ENCODE measurements around the gene EDEM3.
"Not testable (repeated sequence)": the region's sequence is repeated elsewhere in the genome, so short reads cannot be mapped to it uniquely, and the experiment has no call there.

The EDEM3 gene

DNA sequence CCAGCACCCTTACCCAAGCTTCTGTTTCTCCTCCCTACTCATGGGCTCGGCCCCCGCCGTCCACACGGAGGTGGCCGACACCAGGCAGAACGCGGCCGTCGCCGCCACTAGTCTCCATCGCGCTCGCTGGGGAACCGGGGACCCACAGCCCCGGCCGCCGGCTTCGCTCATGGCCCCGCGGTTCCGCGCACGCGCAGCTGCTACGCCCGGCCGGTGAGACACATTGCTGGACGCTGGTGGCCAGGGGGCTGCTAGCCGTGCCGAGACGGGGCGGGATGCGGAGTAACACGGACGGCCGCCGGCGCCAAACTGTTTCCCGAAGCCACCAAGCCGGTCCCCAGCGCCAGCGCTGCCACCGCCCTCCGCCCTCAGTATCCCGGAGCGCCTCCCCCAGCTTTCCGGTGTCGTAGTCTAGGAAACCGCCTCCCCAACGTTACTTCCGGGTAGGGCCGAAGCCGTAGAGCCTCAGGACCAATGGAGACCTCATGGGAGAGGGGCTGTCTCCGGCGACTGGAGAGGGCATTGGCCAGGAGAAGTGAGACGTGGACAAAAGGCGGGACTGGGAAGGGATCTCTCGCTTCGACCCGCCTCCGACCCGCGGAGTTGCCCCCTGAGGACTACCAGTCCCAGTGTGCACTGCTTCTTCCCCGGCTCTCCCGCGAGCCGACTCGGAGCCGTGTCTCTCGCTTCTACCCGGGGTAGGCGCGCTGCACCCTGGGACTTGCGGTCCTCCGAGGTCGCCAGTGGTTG lies at the start of gene EDEM3:
EDEM3 (minus strand) TSS at position 383 of the 750 bp plus-strand sequence; CDS start at position 171, 212 bp downstream.
- peak; percentile 98 for DNase-seq (ENCODE audit: low spot score)

DNA sequence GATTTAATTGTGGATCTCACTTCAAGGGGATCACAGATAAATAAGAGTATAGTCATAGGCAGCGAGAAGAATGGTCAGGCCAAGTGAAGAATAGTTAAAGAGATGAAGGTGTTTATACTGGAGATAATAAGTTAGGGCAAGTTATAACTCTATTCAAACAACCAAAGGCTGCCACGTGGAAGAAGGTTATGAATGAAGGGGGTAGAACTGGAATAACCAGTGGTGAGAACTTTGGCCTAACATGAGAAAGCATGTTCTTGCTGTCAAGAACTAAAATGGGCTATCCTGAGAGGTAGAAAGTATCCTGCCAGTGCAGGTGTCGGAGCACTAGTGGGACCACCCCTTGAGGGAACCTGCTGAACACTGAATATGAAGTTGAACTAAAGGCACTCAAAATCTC lies 49.6 kb upstream of the EDEM3 start:
- no peak for DNase-seq (ENCODE audit: low spot score)

- no peak for DNase-seq (ENCODE audit: low spot score)
These were observed 48.5 kb upstream of the EDEM3 start for GRCh38 chr1:184803180-184803492.

DNA sequence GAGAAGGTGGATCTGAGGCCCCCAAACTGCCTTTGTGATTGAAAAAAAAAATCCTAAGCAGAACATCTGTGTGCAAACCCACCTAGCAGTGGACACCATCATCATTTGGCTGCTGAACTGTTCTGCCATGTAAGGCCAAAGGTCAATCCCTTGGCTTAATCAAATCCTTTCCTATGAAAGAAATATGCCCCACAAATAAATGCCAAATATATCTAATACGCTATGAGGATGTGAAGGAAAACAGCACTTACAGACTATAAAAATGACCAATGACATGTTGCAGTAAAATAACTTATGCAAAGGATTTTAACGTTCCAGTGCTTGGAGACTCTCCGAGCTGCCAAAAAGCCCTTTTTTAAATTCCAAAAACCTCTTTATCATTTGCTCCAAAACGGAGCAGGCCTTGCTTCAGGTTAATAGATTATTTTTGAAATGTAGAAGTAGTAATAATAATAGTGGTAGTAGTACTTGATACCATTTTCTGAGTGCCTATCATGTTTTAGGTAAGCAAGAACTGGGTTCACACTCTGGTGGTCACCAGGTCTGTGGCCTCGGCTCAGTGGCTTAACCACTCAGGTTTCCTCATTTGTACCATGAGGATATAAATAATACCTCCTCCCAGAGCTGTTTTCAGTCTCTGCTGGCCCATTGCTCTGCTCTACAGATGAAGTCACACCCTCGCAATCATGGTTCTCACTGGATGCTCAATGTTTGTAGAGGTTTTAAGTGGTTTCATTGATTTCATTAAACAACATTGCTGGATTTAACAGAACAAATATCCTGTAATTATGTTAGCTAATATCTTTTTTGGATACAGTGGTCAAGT lies 47.9 kb upstream of the EDEM3 start:
- no peak for DNase-seq (ENCODE audit: low spot score)

GRCh38 chr1:184801503-184801902 lies 46.8 kb upstream of the EDEM3 start:
- no peak for DNase-seq (ENCODE audit: low spot score)

DNA sequence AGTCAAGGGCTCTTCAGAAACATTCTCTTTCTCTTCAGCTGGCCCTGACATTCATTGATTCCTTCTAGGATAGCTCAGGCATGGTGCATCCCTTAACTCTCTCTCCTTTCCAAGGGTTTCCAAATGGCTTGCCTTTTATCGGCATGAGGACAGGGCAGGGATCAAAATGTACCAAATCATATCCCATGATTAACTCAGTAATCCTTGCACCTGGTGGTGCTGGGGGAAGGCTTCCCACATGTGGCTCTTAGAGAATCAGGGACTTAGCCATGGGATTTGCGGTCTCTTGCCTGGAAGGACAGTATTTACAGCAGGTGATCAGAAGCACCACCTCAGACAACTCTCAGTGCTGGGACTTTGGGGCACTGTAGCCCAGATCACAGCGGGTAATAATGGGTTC lies 46.2 kb upstream of the EDEM3 start:
- no peak for DNase-seq (ENCODE audit: low spot score)

DNA sequence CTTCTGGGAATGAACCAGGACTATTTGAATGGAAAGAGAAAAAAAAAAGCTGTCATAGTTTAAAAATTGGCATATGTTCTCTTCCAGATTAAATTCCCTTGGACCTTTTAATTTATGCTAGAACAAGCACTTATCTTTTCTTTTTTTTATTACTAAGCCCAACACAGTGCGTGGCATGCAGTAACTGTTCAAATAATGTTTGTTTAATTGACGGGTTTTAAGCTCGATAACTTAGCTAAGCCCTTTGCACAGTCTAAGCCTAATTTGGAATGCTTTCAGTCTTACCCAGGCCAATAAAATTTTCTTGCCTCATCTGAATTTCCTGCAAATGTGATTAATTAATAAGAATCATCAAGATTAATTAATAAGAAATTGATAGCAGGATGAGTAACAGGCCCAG lies 39.3 kb upstream of the EDEM3 start:
- no peak for DNase-seq (ENCODE audit: low spot score)

DNA sequence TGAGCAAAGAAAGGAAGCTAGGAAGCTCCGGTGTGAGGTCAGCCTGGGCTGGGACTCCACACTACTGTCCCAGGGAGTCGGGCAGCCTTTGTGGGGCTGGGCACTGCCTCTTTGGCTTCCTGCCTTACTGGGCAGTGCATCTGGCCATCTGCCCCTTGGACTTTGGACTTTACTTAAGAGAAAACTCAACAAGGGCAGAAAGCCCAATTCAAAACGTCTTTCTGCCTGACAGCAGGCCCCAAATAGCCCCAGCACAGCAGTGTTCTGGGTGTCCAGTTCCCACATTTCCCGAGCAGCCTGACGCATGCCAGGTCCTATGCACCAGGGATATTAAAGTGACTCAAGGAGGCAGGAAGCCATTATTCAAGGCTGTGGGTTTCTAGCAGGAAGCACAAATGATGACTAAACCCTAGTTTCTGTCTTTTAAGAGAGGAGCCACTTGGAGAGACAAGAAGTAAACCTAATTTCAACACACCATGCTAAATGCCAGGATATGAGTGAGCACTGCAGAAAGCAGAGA lies 37.9 kb upstream of the EDEM3 start:
- DNase-seq (ENCODE audit: low spot score) = no peak

DNA sequence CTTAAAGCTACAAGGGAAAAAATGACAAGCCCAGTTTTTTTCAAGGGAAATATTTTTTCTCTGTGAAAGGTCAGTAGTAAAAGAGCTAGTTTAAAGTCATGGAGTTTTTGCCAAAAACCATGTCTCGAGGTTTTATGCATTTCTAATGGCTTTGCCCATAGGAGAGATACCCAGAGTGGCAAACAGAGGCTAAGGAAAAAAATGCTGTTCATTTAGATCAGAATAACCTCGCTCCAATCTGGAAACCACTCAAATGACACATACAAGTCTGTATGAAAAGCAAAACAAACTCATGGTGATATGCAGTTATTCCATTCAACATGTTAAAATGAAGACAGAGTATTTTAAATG lies 36.9 kb upstream of the EDEM3 start:
- DNase-seq (ENCODE audit: low spot score) = no peak

- no peak for DNase-seq (ENCODE audit: low spot score)
These were observed 36.2 kb upstream of the EDEM3 start for GRCh38 chr1:184790642-184791549.

DNA sequence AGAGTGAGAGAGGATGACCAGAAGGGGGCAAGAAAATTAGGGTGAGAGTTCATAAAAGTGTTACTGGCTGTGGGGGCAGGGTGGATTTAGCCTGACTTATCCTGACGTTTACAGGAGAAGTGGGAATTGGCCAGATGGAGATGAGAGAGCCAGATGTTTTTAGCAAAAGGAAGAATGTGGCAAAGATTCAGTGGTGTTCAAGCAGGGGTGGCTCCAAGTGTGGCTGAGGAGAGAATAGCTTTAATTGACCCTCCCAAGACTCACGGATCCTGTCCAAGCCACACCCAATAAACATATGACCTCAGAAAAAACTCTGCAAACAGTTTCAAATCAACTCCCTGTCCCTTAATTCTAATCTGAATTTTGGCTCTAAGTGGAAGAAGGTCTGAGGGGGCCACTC lies 35.2 kb upstream of the EDEM3 start:
- no peak for DNase-seq (ENCODE audit: low spot score)

DNA sequence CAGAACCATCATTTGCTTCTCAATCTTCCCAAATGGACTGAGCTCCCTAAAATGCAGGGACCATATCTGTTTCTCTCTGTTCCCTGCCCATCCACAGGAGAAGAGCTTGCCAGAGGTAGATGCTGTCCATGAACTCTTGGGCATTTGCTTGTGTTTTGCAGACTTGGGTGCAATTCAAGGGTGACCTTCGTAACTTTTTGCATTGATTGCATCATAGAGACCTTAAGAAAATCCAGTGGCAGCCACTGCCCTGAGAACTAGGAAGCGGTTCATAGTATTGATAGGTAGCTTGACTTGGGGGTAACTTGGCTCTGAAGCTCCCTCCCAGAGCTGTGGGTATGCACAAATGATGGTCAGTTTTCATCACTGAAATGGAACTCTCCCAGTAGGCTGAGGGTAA lies 34.3 kb upstream of the EDEM3 start:
- DNase-seq (ENCODE audit: low spot score) = no peak

DNA sequence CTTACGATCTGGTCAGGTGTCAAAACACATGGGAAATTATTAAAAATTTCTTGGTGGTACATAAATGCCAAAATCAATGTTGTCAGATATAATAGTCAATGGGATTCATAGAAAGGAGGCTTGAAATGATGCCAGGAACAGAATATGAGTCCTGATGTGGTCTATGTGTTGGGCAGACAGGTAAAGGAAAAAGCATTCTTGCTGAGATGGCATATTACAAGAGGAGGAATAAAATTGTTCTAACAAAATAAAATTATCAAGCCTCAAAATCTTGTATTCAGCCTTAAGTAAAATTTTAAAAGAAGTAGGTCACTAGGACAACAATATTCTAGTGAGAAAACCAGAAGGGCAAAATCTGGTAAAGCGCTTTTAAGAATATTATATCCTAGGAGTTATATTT lies 30.9 kb upstream of the EDEM3 start:
- no peak for DNase-seq (ENCODE audit: low spot score)

- not testable (repeated sequence) for DNase-seq (ENCODE audit: low spot score)
These were observed 29.1 kb upstream of the EDEM3 start for GRCh38 chr1:184783723-184784122.

DNA sequence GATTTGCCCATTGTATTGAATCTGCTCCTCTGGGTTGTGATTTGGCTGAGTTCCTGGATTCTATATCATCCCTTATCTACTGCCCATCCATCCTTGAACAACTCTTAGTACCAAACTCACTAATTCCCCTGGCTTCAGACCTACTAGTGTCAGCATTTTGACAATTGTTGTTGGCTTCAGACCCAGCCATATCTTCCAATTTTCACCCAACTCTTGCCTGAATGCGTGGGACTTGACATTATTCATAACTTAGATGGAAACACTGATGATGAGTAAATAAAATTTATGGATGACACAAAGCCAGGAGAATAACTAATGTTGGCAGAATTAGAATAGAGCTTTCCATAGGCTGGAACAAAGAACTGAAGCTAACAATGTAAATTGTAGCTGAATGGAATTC lies 27.3 kb upstream of the EDEM3 start:
- DNase-seq (ENCODE audit: low spot score) = no peak

DNA sequence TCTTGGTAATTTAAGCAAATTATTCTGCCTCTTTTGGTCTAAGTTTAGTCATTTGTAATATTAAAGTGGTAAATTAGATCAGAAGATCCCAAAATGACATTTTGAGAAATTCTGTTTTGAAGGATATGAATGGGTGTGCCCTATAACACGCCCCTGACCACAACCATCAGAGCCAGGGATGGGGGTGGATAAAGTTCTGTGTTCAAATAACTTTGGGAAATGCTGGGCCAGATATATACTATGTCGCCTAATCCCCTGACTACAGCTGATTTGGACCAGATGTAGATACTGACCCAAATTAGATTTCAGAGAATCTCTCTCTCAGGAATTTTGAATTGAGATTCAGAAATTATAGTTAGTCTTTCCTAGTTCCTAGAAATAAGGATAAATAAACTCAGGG lies 21.2 kb upstream of the EDEM3 start:
- no peak for DNase-seq (ENCODE audit: low spot score)

GRCh38 chr1:184775329-184775728 lies 20.7 kb upstream of the EDEM3 start:
- no peak for DNase-seq (ENCODE audit: low spot score)

- DNase-seq (ENCODE audit: low spot score) = no peak
These were observed 19.2 kb upstream of the EDEM3 start for GRCh38 chr1:184773762-184774320.

- no peak for DNase-seq (ENCODE audit: low spot score)
These were observed 16.6 kb upstream of the EDEM3 start for GRCh38 chr1:184771190-184771691.

GRCh38 chr1:184770181-184770979 lies 15.7 kb upstream of the EDEM3 start:
- no peak for DNase-seq (ENCODE audit: low spot score)

DNA sequence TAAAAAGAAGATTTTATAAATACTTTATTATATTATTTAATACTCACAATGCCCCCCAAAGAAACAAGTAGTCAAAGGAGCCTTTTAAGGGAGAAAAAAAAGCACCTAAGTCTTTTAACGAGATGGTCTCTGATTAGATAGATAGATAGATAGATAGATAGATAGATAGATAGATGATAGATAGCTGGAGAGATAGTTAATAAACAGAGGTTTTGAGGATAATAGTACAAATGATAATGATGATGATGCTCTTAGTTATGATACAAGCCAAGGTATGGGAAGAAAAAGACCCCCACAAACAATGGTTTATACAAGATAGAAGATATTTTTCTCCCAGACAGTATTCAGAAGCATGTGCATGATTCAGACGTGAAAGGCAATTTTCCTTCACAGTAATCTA lies 14.6 kb upstream of the EDEM3 start:
- DNase-seq (ENCODE audit: low spot score) = no peak

Data from ecto neural progenitor cell (in vitro differentiated cells).